Hematopoietic multipotent progenitor cell treated with erythropoietin and hydrocortisone succinate and interleukin-3 and kit ligand, for 8 days (in vitro differentiated cells): Measurements from ENCODE around the gene TRMO.

Experiments used
- DNase-seq: peaks from one replicate; pipeline ENCODE4 v3.0.0-alpha.2; 2015

TRMO gene

GRCh38 chr9:97857606-97858392 is 64.5 kb downstream of the TRMO start:
- no peak for DNase-seq

- DNase-seq: no peak
Observed at GRCh38 chr9:97856857-97857605, 65.3 kb downstream of the TRMO start.

DNA sequence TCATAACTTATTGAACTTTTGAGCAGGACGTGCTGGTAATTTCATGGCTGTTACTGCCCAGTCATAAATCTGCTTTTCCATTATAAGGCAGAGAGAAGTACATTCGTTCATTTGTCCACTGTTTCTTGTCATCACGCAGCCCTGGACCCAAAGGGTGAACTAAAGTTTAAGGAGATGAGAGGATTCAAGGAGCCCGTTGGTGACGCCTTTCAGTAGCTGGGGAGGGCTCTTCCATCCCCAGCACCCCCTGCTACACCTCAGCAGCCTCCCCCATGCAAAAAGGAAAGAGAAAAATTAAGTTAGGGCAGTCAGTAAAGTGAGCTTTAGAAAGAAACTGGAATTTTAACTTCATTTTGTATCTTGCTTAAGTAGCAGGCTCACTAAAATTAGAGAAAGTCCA is 66.4 kb downstream of the TRMO start:
- DNase-seq: no peak

- no peak for DNase-seq
Observed at GRCh38 chr9:97855486-97855875, 66.8 kb downstream of the TRMO start.

- DNase-seq: no peak
Observed at GRCh38 chr9:97854696-97855485, 67.4 kb downstream of the TRMO start.
